Stomach (tissue), 9 donors: ENCODE data around the gene CCM2L. TPM values are rescaled to one million over a fixed set of nuclear protein-coding genes. Genes with fewer than 3 reads are reported as not detected.

Experiments used
- DNase-seq, 2 donors: peaks; one replicate each; pipeline versions ENCODE4 v3.0.0 to v3.0.0-alpha.2; 2013 to 2019
- H3K27ac ChIP-seq, 5 donors: fragments of 200-600 bp in 4 of 5; sonication (generic) in 4 of 5; one replicate each; pipeline ENCODE4 v1.5.1; 2013 to 2019; ENCODE audit warnings: mild to moderate bottlenecking in 1 of 5, moderate library complexity in 1 of 5
- H3K27me3 ChIP-seq, 3 donors: fragments of 200-600 bp; sonication (generic); one replicate each; pipeline ENCODE4 v1.5.1; 2017 to 2019; ENCODE audit warnings: mixed run types in 1 of 3
- H3K36me3 ChIP-seq, 4 donors: fragments of 200-600 bp; sonication (generic); 1 replicate in 3 of 4; 2 replicates in 1 of 4; pipeline ENCODE4 v1.5.1; 2016 to 2019
- H3K4me1 ChIP-seq, 4 donors: fragments of 200-600 bp; sonication (generic); one replicate each; pipeline ENCODE4 v1.5.1; 2016 to 2019
- H3K4me3 ChIP-seq, 4 donors: fragments of 200-600 bp; sonication (generic) in 3 of 4; one replicate each; pipeline ENCODE4 v1.5.1; 2016 to 2019; ENCODE audit warnings: mild to moderate bottlenecking in 1 of 4
- H3K9me3 ChIP-seq, 4 donors: fragments of 200-600 bp; sonication (generic); one replicate each; pipeline ENCODE4 v1.5.1; 2016 to 2019
- EP300 ChIP-seq: sonication (generic); formaldehyde crosslinking; IDR thresholded peaks from one replicate; pipeline ENCODE4 v1.6.1; 2017; ENCODE audit warnings: antibody characterized with exemption
- POLR2A ChIP-seq, 4 donors: fragments of 450-650 bp; IDR thresholded peaks; one replicate each; pipeline ENCODE4 v1.6.1; 2016; ENCODE audit warnings: antibody characterized with exemption in 4 of 4, control low read depth in 2 of 4, mild to moderate bottlenecking in 1 of 4, moderate library complexity in 1 of 4
- POLR2AphosphoS5 ChIP-seq, 3 donors: sonication (generic); formaldehyde crosslinking; IDR thresholded peaks; one replicate each; pipeline ENCODE4 v1.6.1; 2016; ENCODE audit warnings: antibody characterized with exemption in 3 of 3
- WGBS, 5 donors: extraction: QIAGEN DNeasy Blood & Tissue Kit in 3 of 5; methylation state at CpG; one replicate each; pipeline versions ENCODE4 v1.1.5 to v1.1.7; 2013 to 2018; 5-methylcytosine and 5-hydroxymethylcytosine counted together
- intact Hi-C: fragments of 100-400 bp; cut with DNase I; formaldehyde crosslinking; loops from one replicate; pipeline ENCODE4 v1.15.1; 2023; ENCODE audit warnings: low total_unique reads
- polyA plus RNA-seq, 3 donors: library from polyadenylated mRNA; stranded (reverse); fragments of 200-250 nt; gene quantifications; one replicate each; pipeline ENCODE4 v1.2.3, GENCODE V29; 2013
- total RNA-seq, 5 donors: library from RNA; depleted of rRNA; stranded (reverse); fragments of >200 nt; gene quantifications; one replicate each; pipeline versions ENCODE4 v1.1.0 to v1.2.3, GENCODE V29; 2014 to 2016
- TF ChIP-seq, protein P1 (sequence below), 7 experiments: fragments of 450-650 bp in 4 of 7; fragments of 200-600 bp in 3 of 7; sonication (generic) in 3 of 7; IDR thresholded peaks; one replicate each; pipeline ENCODE4 v1.5.1; 2016 to 2019; ENCODE audit warnings: antibody characterized with exemption in 7 of 7, control low read depth in 2 of 7, mild to moderate bottlenecking in 1 of 7
- donor health status: healthy with polysubstance abuse.
- donor health status: Bipolar disorder and iron deficiency.
- donor health status: healthy.

The CCM2L gene
- total and polyA plus RNA-seq, 8 donors: 0.45 to 4.4 (median 2.1) TPM; not detected in 2

DNA sequence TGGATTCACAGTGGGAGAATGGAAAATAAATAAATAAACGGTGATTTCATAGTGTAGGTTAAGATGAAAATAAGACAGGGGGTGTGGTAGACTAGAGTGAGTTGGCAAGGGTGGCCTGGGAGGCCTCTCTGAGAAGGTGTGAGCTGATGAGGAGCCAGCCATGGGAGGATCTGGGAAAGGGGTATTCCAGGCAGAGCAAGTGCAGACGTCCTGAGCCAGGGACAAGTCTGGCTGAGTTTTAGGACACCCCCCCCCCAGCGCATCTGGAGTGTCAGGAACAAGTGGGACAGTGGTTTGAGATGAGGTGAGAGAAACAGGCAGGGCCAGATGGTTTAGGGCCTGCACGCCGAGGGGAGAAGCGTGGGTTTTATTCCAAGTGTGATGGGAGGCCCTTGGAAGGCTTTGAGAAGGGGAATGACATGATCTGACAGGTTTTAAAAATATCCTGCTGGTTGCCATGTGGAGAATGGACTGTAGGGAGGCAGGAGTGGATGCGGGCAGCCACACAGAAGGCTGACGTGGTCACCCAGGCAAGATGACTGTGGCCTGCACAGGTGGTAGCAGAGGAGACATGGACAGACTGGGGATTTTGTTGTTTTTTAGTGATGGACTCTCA is 21.1 kb upstream of the CCM2L start:
- no peaks in the 10 kb centered on the region for H3K36me3 ChIP-seq
- 67 to 76% (median 72%) methylated on average over 8 of the region's 8 CpGs for WGBS, 5 donors

DNA sequence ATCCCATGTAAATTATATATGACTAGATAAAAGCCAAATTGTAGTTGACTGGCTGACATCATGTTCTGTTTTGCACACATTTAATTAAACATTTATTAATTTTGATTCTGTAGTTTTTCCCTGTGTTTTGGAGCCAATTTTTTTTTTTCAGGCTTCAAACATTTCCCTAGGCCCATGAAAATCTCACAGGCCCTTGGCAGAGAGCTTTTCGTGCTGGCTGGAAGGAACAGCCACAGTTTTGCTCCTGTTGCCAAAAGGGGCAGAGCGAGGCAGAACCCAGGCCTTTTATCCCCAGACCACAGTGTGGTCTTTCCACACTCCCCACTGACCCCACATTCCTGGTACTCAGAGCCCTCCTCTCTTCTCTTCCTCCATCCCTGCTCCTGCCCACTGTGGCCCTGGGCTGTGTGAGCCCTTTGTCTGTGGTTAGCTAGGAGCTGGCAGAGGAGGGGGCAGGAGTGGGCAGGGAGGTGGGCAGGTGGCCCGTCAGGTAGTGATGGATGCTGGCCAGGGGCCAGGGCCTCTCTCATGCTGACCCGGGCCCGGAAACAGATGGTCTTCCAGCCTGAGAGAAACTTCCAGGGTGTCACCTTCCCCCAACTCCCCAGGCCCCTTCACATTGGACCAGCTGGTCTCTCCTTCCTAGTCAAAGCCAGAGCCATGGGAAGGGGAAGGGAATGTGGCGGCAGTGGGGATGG is 19.4 kb upstream of the CCM2L start:
- Histone ChIP-seq H3K4me1 (peaks cover 0 to 8% (median 2%) of the 10 kb centered on the region in 4 donors), H3K4me3 (no peak overlapping the region), H3K9me3 (no peaks in the 10 kb centered on the region), H3K27me3 (peaks cover 6 to 33% (median 15%) of the 10 kb centered on the region in 3 donors), H3K27ac (no peak overlapping the region), H3K36me3 (no peaks in the 10 kb centered on the region)
- DNase-seq: no peak
- WGBS, 5 donors: 43 to 65% (median 59%) methylated on average over 6 of the region's 6 CpGs
- intact Hi-C loops: no loop called here
- TF ChIP-seq EP300 (no peak), POLR2A (IDR thresholded peaks at IDR 0.05) (no peak), POLR2AphosphoS5 (IDR thresholded peaks at IDR 0.05) (no peak)
- TF ChIP-seq, protein P1, sequence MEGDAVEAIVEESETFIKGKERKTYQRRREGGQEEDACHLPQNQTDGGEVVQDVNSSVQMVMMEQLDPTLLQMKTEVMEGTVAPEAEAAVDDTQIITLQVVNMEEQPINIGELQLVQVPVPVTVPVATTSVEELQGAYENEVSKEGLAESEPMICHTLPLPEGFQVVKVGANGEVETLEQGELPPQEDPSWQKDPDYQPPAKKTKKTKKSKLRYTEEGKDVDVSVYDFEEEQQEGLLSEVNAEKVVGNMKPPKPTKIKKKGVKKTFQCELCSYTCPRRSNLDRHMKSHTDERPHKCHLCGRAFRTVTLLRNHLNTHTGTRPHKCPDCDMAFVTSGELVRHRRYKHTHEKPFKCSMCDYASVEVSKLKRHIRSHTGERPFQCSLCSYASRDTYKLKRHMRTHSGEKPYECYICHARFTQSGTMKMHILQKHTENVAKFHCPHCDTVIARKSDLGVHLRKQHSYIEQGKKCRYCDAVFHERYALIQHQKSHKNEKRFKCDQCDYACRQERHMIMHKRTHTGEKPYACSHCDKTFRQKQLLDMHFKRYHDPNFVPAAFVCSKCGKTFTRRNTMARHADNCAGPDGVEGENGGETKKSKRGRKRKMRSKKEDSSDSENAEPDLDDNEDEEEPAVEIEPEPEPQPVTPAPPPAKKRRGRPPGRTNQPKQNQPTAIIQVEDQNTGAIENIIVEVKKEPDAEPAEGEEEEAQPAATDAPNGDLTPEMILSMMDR (IDR thresholded peaks at IDR 0.05): no peak

More for the DNA sequence above, 21.1 kb upstream of the CCM2L start:
- intact Hi-C loops: no loop called here
- TF ChIP-seq, protein P1 (IDR thresholded peaks at IDR 0.05): no peak
- TF ChIP-seq POLR2A (IDR thresholded peaks at IDR 0.05) (no peak), EP300 (no peak), POLR2AphosphoS5 (IDR thresholded peaks at IDR 0.05) (no peak)
- no peak overlapping the region for H3K4me3 ChIP-seq
- peaks cover 0 to 16% (median 0%) of the 10 kb centered on the region in 3 donors for H3K27me3 ChIP-seq
- DNase-seq: no peak
- no peaks in the 10 kb centered on the region for H3K4me1 ChIP-seq
- H3K9me3 ChIP-seq: no peaks in the 10 kb centered on the region
- H3K27ac ChIP-seq: no peak overlapping the region

DNA sequence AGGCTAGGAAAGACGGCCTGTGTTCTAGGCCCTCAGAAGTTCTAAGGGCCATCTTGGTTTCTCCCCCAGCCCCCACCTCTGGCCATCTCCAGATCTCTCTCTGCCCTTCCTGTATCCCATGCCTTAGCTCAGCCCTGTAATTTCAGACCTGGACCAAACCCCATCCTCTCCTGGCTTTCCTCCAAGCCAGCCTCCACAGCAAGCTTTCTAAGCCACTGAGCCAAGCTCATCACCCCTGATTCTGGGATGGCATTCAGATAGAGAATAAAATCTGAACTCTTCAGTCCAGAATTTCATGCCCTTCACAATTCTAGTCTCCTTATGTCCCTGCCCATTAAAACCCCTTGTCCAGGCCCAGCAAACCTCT is 18.9 kb upstream of the CCM2L start:
- H3K4me1 ChIP-seq: peaks cover 0 to 8% (median 2%) of the 10 kb centered on the region in 4 donors
- no peaks in the 10 kb centered on the region for H3K9me3 ChIP-seq
- no peak overlapping the region for H3K27ac ChIP-seq
- no peaks in the 10 kb centered on the region for H3K36me3 ChIP-seq
- WGBS, 5 donors: 55 to 88% (median 75%) methylated on average over 1 of the region's 1 CpG
- no peak overlapping the region for H3K4me3 ChIP-seq
- TF ChIP-seq POLR2A (IDR thresholded peaks at IDR 0.05): no peak
- no peak for TF ChIP-seq POLR2AphosphoS5 (IDR thresholded peaks at IDR 0.05)
- TF ChIP-seq, protein P1 (IDR thresholded peaks at IDR 0.05): no peak
- TF ChIP-seq EP300: no peak
- peaks cover 6 to 38% (median 20%) of the 10 kb centered on the region in 3 donors for H3K27me3 ChIP-seq
- intact Hi-C loops: no loop called here
- DNase-seq: no peak

DNA sequence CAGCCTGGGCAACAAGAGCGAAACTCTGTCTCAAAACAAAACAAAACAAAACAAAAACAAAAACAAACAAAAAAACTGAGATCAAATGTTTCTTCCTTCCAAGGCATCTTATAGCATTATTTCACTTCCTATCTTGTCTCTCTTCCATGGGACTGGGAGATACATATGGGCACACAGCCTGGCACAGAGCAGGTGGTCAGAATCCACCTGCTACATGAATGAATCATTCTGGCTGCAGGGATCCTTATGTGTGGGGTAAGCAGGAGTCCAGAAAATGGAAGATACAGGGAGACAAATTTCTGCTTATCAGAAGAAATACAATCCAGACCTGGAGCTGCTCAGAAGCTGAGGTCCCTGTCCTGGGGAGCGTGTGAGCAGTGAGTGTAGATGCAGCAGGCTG is 18.2 kb upstream of the CCM2L start:
- no peaks in the 10 kb centered on the region for H3K9me3 ChIP-seq
- no peak overlapping the region for H3K27ac ChIP-seq
- H3K4me1 ChIP-seq: peaks cover 0 to 8% (median 2%) of the 10 kb centered on the region in 4 donors
- 55 to 82% (median 61%) methylated on average over 2 of the region's 2 CpGs for WGBS, 5 donors
- H3K27me3 ChIP-seq: peaks cover 6 to 46% (median 22%) of the 10 kb centered on the region in 3 donors
- H3K36me3 ChIP-seq: no peaks in the 10 kb centered on the region
- DNase-seq: no peak
- intact Hi-C loops: no loop called here
- no peak overlapping the region for H3K4me3 ChIP-seq
- TF ChIP-seq, protein P1 (IDR thresholded peaks at IDR 0.05): no peak
- no peak for TF ChIP-seq POLR2A (IDR thresholded peaks at IDR 0.05)
- no peak for TF ChIP-seq EP300
- TF ChIP-seq POLR2AphosphoS5 (IDR thresholded peaks at IDR 0.05): no peak
